GM20431 (cell line): ENCODE results near the gene BAIAP3.

Source experiments
- in situ Hi-C: fragments of 300-500 bp; cut with MseI, MboI; formaldehyde crosslinking; loops from one replicate; pipeline ENCODE4 v1.15.0; 2020; ENCODE audit warnings: low sequenced_read_pairs; ENCODE audit not compliant: unreplicated experiment

The BAIAP3 gene

GRCh38 chr16:1343428-1344242 is 10.2 kb downstream of the BAIAP3 start:
- in situ Hi-C loops, result no loop called here

- in situ Hi-C loops, result no loop called here
These were observed 11.1 kb downstream of the BAIAP3 start for GRCh38 chr16:1344499-1344898.

GRCh38 chr16:1345087-1345486 is 11.6 kb downstream of the BAIAP3 start:
- in situ Hi-C loops, result no loop called here

GRCh38 chr16:1345651-1346421 is 12.4 kb downstream of the BAIAP3 start:
- in situ Hi-C loops, result no loop called here

GRCh38 chr16:1346422-1347285 is 13.2 kb downstream of the BAIAP3 start:
- in situ Hi-C loops, result no loop called here

- in situ Hi-C loops, result no loop called here
These were observed 13.9 kb downstream of the BAIAP3 start for GRCh38 chr16:1347286-1347855.

- in situ Hi-C loops, result no loop called here
These were observed 14.5 kb downstream of the BAIAP3 start for GRCh38 chr16:1347962-1348361.

- in situ Hi-C loops, result no loop called here
These were observed 15.0 kb downstream of the BAIAP3 start for GRCh38 chr16:1348441-1348840.

- in situ Hi-C loops, result no loop called here
These were observed 15.5 kb downstream of the BAIAP3 start for GRCh38 chr16:1348926-1349325.

GRCh38 chr16:1349351-1349750 is 15.9 kb downstream of the BAIAP3 start:
- in situ Hi-C loops, result no loop called here

- in situ Hi-C loops, result no loop called here
These were observed 16.5 kb downstream of the BAIAP3 start for GRCh38 chr16:1349951-1350350.

- in situ Hi-C loops, result no loop called here
These were observed 17.2 kb downstream of the BAIAP3 start for GRCh38 chr16:1350691-1351090.

- in situ Hi-C loops, result no loop called here
These were observed 17.8 kb downstream of the BAIAP3 start for GRCh38 chr16:1351215-1351581.

- in situ Hi-C loops, result no loop called here
These were observed 18.3 kb downstream of the BAIAP3 start, which contains the start of the genes GNPTG and TSR3 for GRCh38 chr16:1351582-1352362. GNPTG (plus strand) TSS chr16:1351931; CDS start chr16:1351966, 35 bp downstream. TSR3 (minus strand) TSS chr16:1351878; CDS start chr16:1351804, 74 bp downstream.

GRCh38 chr16:1354815-1355540 is 21.5 kb downstream of the BAIAP3 start:
- in situ Hi-C loops, result no loop called here

- in situ Hi-C loops, result no loop called here
These were observed 22.1 kb downstream of the BAIAP3 start for GRCh38 chr16:1355591-1355990.

GRCh38 chr16:1356061-1356900 is 22.8 kb downstream of the BAIAP3 start:
- in situ Hi-C loops, result no loop called here
